ENCODE results near the gene CAB39.

Gene CAB39

GRCh38 chr2:230674966-230675672, 37.5 kb upstream of the CAB39 start:
- no peak overlapping the region for H3K4me3 Mint-ChIP-seq
- no peaks in the 10 kb centered on the region for H3K36me3 Mint-ChIP-seq (ENCODE audit: insufficient read depth)
- H3K27me3 Mint-ChIP-seq: no peaks in the 10 kb centered on the region
- ATAC-seq (replicated peaks; ENCODE audit: extremely low read depth, poor library complexity, severe bottlenecking) (no peak), DNase-seq (ENCODE audit: low spot score in 2 of 2) (no peak)
- no peaks in the 10 kb centered on the region for H3K9me3 Mint-ChIP-seq
- no peak overlapping the region for H3K27ac Mint-ChIP-seq (ENCODE audit: low read depth)
- H3K4me1 Mint-ChIP-seq: peaks cover 7% of the 10 kb centered on the region

- no peaks in the 10 kb centered on the region for H3K9me3 Mint-ChIP-seq
- ATAC-seq (replicated peaks; ENCODE audit: extremely low read depth, poor library complexity, severe bottlenecking): no peak
- H3K27ac Mint-ChIP-seq (ENCODE audit: low read depth): no peak overlapping the region
- H3K36me3 Mint-ChIP-seq (ENCODE audit: insufficient read depth): no peaks in the 10 kb centered on the region
- H3K27me3 Mint-ChIP-seq: no peaks in the 10 kb centered on the region
- no peak overlapping the region for H3K4me3 Mint-ChIP-seq
- peaks cover 11% of the 10 kb centered on the region for H3K4me1 Mint-ChIP-seq
- no peak for DNase-seq (ENCODE audit: low spot score in 2 of 2)
Measured at GRCh38 chr2:230676546-230676945, 36.1 kb upstream of the CAB39 start.

DNA sequence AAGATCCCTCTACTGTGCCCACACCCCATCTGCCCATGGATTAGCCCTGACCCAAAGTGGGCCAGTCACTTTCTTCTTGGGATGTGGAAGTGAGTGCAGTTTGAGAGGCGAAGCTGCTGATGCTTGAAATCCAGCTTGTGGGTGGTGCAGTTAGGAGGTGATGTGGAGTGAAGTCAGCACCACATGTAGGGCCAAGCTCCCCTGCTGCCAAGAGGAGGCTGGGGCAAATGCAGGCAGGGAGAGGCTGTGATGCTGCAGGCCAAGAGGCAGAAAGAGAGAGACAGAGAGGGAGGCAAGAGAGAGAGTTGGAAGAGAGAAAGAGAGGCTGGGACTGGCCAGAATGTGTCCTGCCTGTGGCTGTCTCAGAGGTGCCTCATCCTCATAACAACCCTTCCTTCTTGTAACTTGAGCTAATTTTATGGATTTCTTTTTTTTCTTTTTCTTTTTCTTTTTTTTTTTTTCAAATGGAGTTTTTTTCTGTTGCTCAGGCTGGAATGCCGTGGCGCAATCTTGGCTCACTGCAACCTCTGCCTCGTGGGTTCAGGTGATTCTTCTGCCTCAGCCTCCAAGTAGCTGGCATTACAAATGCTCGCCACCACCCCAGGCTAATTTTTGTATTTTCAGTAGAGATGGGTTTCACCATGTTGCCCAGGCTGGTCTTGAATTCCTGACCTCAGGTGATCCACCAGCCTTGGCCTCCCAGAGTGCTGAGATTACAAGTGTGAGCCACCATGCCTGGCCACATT, 35.3 kb upstream of the CAB39 start:
- Mint-ChIP-seq H3K27ac (ENCODE audit: low read depth) (no peak overlapping the region), H3K4me1 (peaks cover 11% of the 10 kb centered on the region), H3K27me3 (no peaks in the 10 kb centered on the region), H3K4me3 (no peak overlapping the region), H3K9me3 (no peaks in the 10 kb centered on the region), H3K36me3 (ENCODE audit: insufficient read depth) (no peaks in the 10 kb centered on the region)
- DNase-seq (ENCODE audit: low spot score in 2 of 2) (no peak), ATAC-seq (replicated peaks; ENCODE audit: extremely low read depth, poor library complexity, severe bottlenecking) (no peak)

GRCh38 chr2:230678018-230678417, 34.6 kb upstream of the CAB39 start:
- Mint-ChIP-seq H3K27ac (ENCODE audit: low read depth) (no peak overlapping the region), H3K4me1 (peaks cover 11% of the 10 kb centered on the region), H3K4me3 (no peak overlapping the region), H3K36me3 (ENCODE audit: insufficient read depth) (no peaks in the 10 kb centered on the region), H3K27me3 (no peaks in the 10 kb centered on the region), H3K9me3 (no peaks in the 10 kb centered on the region)
- DNase-seq (ENCODE audit: low spot score in 2 of 2) (no peak), ATAC-seq (replicated peaks; ENCODE audit: extremely low read depth, poor library complexity, severe bottlenecking) (no peak)

DNA sequence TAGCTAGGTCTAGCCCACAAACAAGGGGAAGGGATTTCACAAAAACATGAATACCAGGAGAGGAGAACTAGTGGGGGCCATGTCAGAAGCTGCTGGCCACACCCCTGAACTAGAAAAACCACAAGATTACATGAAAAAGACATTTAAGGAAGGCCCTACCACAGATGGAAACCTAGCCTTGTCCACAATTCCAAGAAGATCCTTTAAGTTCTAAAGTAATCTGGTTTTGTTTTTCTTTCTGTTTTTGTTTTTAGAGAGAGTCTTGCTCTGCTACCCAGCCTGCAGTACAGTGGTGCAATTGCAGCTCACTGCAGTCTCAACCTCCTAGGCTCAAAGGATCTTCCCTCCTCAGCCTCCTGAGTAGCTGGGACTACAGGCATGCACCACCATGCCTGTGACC, 34.2 kb upstream of the CAB39 start:
- H3K9me3 Mint-ChIP-seq: no peaks in the 10 kb centered on the region

GRCh38 chr2:230680463-230681170, 32.0 kb upstream of the CAB39 start:
- DNase-seq (ENCODE audit: low spot score in 2 of 2) (no peak), ATAC-seq (replicated peaks; ENCODE audit: extremely low read depth, poor library complexity, severe bottlenecking) (no peak)
- Mint-ChIP-seq H3K27me3 (no peaks in the 10 kb centered on the region), H3K27ac (ENCODE audit: low read depth) (no peak overlapping the region), H3K36me3 (ENCODE audit: insufficient read depth) (no peaks in the 10 kb centered on the region), H3K9me3 (no peaks in the 10 kb centered on the region), H3K4me1 (peaks cover 11% of the 10 kb centered on the region), H3K4me3 (no peak overlapping the region)

More for the DNA sequence above, 34.2 kb upstream of the CAB39 start:
- DNase-seq (ENCODE audit: low spot score in 2 of 2): no peak
- H3K36me3 Mint-ChIP-seq (ENCODE audit: insufficient read depth): no peaks in the 10 kb centered on the region
- no peaks in the 10 kb centered on the region for H3K27me3 Mint-ChIP-seq
- peaks cover 11% of the 10 kb centered on the region for H3K4me1 Mint-ChIP-seq
- ATAC-seq (replicated peaks; ENCODE audit: extremely low read depth, poor library complexity, severe bottlenecking): no peak
- H3K4me3 Mint-ChIP-seq: no peak overlapping the region
- no peak overlapping the region for H3K27ac Mint-ChIP-seq (ENCODE audit: low read depth)

GRCh38 chr2:230681171-230681545, 31.5 kb upstream of the CAB39 start:
- H3K4me3 Mint-ChIP-seq: no peak overlapping the region
- H3K27me3 Mint-ChIP-seq: no peaks in the 10 kb centered on the region
- DNase-seq (ENCODE audit: low spot score in 2 of 2): no peak
- H3K36me3 Mint-ChIP-seq (ENCODE audit: insufficient read depth): no peaks in the 10 kb centered on the region
- peaks cover 11% of the 10 kb centered on the region for H3K4me1 Mint-ChIP-seq
- no peak overlapping the region for H3K27ac Mint-ChIP-seq (ENCODE audit: low read depth)
- no peaks in the 10 kb centered on the region for H3K9me3 Mint-ChIP-seq
- no peak for ATAC-seq (replicated peaks; ENCODE audit: extremely low read depth, poor library complexity, severe bottlenecking)

DNA sequence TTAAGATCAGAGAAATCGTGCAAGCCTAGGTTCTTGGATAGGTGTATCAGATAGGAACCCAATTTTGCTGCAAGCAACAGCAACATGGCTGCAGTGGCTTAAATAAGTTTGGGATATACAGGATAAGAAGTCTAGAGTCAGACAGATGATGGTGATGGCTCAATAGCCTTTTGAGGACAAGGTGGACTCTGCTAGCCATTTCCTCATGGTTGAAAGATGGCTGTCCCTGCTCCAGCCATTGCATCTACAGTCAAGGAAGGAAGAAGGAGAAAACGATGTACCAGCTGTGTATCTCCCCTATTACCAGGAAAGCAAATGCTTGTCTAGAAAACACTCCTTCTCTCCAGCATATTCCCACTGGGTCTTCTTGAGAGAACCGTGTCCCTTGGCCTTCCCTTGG, 30.1 kb upstream of the CAB39 start:
- Mint-ChIP-seq H3K9me3 (no peaks in the 10 kb centered on the region), H3K36me3 (ENCODE audit: insufficient read depth) (no peaks in the 10 kb centered on the region), H3K27me3 (no peaks in the 10 kb centered on the region), H3K4me1 (peaks cover 11% of the 10 kb centered on the region), H3K4me3 (no peak overlapping the region), H3K27ac (ENCODE audit: low read depth) (no peak overlapping the region)
- ATAC-seq (replicated peaks; ENCODE audit: extremely low read depth, poor library complexity, severe bottlenecking) (no peak), DNase-seq (ENCODE audit: low spot score in 2 of 2) (no peak)

GRCh38 chr2:230684270-230685168, 28.1 kb upstream of the CAB39 start:
- Mint-ChIP-seq H3K27ac (ENCODE audit: low read depth) (no peak overlapping the region), H3K9me3 (no peaks in the 10 kb centered on the region), H3K27me3 (no peaks in the 10 kb centered on the region), H3K36me3 (ENCODE audit: insufficient read depth) (no peaks in the 10 kb centered on the region), H3K4me3 (no peak overlapping the region), H3K4me1 (peaks cover 5% of the 10 kb centered on the region)
- DNase-seq (ENCODE audit: low spot score in 2 of 2): no peak
- no peak for ATAC-seq (replicated peaks; ENCODE audit: extremely low read depth, poor library complexity, severe bottlenecking)

GRCh38 chr2:230685178-230685577, 27.5 kb upstream of the CAB39 start:
- Mint-ChIP-seq H3K36me3 (ENCODE audit: insufficient read depth) (no peaks in the 10 kb centered on the region), H3K9me3 (no peaks in the 10 kb centered on the region), H3K27ac (ENCODE audit: low read depth) (no peak overlapping the region), H3K27me3 (no peaks in the 10 kb centered on the region), H3K4me1 (peaks cover 5% of the 10 kb centered on the region), H3K4me3 (no peak overlapping the region)
- ATAC-seq (replicated peaks; ENCODE audit: extremely low read depth, poor library complexity, severe bottlenecking) (no peak), DNase-seq (ENCODE audit: low spot score in 2 of 2) (no peak)

- no peak overlapping the region for H3K4me3 Mint-ChIP-seq
- H3K36me3 Mint-ChIP-seq (ENCODE audit: insufficient read depth): no peaks in the 10 kb centered on the region
Measured at GRCh38 chr2:230687498-230687897, 25.1 kb upstream of the CAB39 start.

DNA sequence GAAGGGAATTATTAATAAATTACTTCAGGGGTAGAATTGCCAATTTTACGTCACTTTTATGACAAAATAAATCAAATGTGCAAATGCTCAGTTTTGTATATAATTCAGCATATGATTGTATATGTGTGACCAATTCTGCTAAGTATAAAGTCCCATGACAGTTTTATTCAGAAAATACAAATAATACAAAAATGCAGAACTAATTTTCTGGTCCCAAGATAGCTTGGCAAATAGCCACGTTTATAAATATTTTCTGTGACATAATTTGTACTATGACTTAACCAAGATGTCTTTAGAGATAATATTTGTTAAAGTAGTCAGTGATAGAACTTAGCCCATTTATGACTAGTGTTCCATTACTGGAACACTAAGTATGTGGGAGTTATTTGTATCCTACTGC, 24.2 kb upstream of the CAB39 start:
- H3K27ac Mint-ChIP-seq (ENCODE audit: low read depth): no peak overlapping the region
- H3K4me1 Mint-ChIP-seq: no peaks in the 10 kb centered on the region
- H3K27me3 Mint-ChIP-seq: no peaks in the 10 kb centered on the region
- ATAC-seq (replicated peaks; ENCODE audit: extremely low read depth, poor library complexity, severe bottlenecking): no peak
- no peaks in the 10 kb centered on the region for H3K36me3 Mint-ChIP-seq (ENCODE audit: insufficient read depth)
- DNase-seq (ENCODE audit: low spot score in 2 of 2): no peak
- no peaks in the 10 kb centered on the region for H3K9me3 Mint-ChIP-seq
- H3K4me3 Mint-ChIP-seq: no peak overlapping the region

More at GRCh38 chr2:230687498-230687897, 25.1 kb upstream of the CAB39 start:
- DNase-seq (ENCODE audit: low spot score in 2 of 2) (no peak), ATAC-seq (replicated peaks; ENCODE audit: extremely low read depth, poor library complexity, severe bottlenecking) (no peak)
- Mint-ChIP-seq H3K27me3 (no peaks in the 10 kb centered on the region), H3K4me1 (no peaks in the 10 kb centered on the region), H3K27ac (ENCODE audit: low read depth) (no peak overlapping the region), H3K9me3 (no peaks in the 10 kb centered on the region)

All from central memory CD8-positive, alpha-beta T cell (primary cell).